ENCODE data around the gene FOS.
A peak's percentile ranks its signal among the peaks of the same experiment; 100 is the strongest.
"Not testable (repeated sequence)": the region's sequence is repeated elsewhere in the genome, so short reads cannot be mapped to it uniquely, and the experiment has no call there.

The FOS gene

DNA sequence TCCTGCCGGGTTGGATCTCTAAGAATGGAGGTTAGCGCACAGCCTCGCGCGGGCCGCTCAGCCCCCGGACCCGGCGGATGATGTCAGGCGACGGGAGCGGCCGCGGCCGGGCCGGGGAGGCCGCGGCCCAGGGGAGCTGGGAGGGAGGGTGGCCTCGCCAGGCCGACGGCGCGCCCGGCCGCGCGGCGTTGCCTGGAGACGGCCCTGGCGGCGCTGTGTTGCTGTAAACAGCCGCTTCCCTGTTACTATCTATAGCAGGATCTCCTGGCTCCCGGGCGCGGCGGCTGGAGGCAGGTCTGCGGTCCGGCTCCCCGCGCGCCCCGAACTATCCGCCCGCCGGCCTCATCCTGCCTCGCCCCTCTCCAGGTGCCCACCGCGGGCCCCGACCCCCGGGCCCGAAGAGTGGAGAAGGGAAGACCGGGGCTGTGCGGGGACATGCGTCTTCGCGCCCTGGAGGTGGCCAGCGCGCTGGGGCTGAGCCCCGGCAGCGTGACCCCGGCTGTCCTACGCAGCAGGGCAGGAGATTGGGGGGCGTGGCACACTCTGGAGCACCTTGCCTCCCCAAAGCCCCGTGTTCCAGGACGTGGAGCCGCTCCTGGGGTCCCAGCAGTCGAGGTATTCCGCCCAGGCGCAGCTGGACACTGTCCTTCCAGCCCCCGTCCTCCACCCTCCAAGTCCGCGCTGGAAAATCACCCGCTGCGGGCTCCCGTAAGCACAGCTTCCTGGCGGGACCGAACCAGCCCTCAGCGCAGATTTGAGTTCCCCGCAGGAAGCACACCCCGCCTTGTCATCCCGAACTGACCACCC, 1.4 kb upstream of the FOS start:
- DNase-seq (ENCODE audit: low spot score) = no peak

GRCh38 chr14:75277815-75278421, 710 bp upstream of the FOS start:
- no peak for DNase-seq (ENCODE audit: low spot score)

GRCh38 chr14:75279153-75279762, 630 bp downstream of the FOS start:
- peak; percentile 36 for DNase-seq (ENCODE audit: low spot score)

- peak; percentile 26 for DNase-seq (ENCODE audit: low spot score)
These were observed 1.2 kb downstream of the FOS start for GRCh38 chr14:75279763-75280290.

DNA sequence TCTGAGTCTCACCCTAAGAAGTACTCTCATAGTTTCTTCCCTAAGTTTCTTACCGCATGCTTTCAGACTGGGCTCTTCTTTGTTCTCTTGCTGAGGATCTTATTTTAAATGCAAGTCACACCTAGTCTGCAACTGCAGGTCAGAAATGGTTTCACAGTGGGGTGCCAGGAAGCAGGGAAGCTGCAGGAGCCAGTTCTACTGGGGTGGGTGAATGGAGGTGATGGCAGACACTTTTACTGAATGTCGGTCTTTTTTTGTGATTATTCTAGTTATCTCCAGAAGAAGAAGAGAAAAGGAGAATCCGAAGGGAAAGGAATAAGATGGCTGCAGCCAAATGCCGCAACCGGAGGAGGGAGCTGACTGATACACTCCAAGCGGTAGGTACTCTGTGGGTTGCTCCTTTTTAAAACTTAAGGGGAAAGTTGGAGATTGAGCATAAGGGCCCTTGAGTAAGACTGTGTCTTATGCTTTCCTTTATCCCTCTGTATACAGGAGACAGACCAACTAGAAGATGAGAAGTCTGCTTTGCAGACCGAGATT, 1.7 kb downstream of the FOS start:
- peak; percentile 21 for DNase-seq (ENCODE audit: low spot score)

- peak; percentile 33 for DNase-seq (ENCODE audit: low spot score)
These were observed 2.4 kb downstream of the FOS start for GRCh38 chr14:75280831-75281653.

GRCh38 chr14:75281654-75282019, 3.0 kb downstream of the FOS start:
- no peak for DNase-seq (ENCODE audit: low spot score)

GRCh38 chr14:75282170-75282554, 3.5 kb downstream of the FOS start:
- peak; percentile 39 for DNase-seq (ENCODE audit: low spot score)

DNA sequence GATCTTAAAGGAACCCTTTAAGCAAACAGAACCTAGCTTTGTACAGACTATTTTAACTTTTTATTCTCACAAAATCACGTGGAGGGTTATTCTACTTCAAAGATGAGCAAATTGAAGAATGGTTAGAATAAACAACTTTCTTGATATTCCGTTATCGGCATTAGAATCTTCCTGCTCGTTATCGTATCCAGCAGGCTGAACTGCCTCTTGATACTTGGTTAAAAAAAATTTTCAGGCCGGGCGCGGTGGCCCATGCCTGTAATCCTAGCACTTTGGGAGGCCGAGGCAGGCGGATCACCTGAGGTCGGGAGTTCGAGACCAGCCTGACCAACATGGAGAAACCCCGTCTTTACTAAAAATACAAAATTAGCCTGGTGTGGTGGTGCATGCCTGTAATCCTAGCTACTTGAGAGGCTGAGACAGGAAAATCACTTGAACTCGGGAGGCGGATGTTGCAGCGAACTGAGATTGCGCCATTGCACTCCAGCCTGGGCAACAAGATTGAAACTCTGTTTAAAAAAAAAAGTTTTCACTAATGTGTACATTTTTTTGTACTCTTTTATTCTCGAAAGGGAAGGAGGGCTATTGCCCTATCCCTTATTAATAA, 4.0 kb downstream of the FOS start:
- not testable (repeated sequence) for DNase-seq (ENCODE audit: low spot score)

- DNase-seq (ENCODE audit: low spot score) = peak; percentile 48
These were observed 4.7 kb downstream of the FOS start for GRCh38 chr14:75283162-75283832.

DNA sequence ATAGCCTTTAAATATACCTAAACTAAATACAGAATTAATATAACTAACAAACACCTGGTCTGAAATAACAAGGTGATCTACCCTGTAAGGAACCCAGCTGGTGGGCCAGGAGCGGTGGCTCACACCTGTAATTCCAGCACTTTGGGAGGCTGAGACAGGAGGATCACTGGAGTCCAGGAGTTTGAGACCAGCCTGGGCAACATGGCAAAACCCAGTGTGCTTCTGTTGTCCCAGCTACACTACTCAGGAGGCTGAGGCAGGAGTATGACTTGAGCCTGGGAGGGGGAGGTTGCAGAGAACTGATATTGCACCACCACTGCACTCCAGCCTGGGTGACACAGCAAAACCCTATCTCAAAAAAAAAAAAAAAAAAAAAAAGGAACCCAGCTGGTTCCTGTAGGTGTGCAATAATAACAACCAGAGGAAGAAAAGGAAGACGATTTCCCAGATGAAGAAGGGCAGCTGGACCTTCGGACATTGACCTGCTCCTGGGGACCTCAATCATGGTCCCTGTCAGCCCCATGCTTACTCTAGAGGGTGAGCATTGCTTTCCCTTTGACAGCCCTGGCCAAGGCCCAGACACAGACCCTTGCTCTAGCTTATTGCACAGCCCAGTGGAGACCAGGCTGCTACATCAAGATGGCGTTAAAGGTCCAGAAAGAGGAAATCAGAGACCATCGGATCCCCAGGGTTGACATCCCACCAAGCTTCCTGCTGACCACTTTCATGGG, 5.4 kb downstream of the FOS start:
- no peak for DNase-seq (ENCODE audit: low spot score)

DNA sequence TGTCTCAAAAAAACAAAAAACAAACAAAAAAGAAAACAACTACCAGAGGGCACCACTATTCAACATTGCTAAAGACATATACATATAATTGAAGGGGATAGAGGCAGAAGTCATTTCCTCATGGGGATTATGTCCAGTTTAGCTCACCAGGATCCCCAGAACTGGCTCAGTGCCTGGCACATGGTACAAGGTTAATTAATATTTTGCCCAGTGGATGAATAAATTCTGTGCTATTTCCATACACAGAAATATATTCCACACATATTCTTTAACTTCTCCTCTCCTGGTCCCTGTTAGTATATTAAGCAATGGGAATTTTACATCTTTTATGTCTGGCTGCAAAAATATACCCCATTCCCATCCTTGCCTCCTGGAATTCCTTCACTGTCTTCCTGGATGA, 6.7 kb downstream of the FOS start:
- DNase-seq (ENCODE audit: low spot score) = no peak

- DNase-seq (ENCODE audit: low spot score) = no peak
These were observed 7.7 kb downstream of the FOS start for GRCh38 chr14:75286313-75286712.

- no peak for DNase-seq (ENCODE audit: low spot score)
These were observed 11.3 kb downstream of the FOS start for GRCh38 chr14:75289840-75290388.

DNA sequence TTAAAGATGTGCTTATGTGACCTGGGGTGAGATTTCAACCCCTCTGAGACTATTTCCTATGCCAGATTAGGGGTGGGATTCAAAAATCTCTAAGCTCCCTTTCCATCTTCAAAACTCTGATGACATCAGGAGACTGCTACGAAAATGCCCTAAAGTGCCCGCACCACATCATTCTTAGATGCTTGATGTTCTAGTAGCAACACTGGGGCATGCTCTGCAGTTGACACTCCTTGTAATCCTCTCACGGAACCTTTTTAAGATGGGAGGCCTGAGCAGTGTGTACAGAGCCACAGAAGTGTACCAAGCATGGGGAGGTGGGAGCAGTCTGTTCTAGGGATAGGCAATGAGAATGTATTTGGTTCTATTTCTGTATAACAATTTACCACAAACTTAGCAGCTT, 12.2 kb downstream of the FOS start:
- no peak for DNase-seq (ENCODE audit: low spot score)

DNA sequence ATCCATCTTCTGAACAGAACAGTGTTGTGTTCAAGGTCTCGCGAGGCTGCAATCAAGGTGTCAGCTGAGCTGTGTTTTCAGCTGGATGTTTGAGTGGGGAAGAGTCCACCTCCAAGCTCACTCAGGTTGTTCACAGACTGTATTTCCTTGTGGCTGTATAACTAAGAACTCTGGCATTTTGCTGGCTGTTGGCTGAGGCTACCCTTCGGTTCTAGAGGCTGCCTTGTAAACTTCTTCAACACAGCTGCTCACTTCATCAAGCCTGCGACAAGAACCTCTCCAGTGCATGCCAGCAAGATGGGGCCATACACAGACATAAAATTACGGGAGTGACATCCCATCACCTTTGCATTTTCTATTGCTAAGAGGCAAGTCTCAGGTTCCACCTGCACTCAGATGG, 12.7 kb downstream of the FOS start:
- DNase-seq (ENCODE audit: low spot score) = no peak

- no peak for DNase-seq (ENCODE audit: low spot score)
These were observed 13.5 kb downstream of the FOS start for GRCh38 chr14:75292101-75292563.

- no peak for DNase-seq (ENCODE audit: low spot score)
These were observed 14.3 kb downstream of the FOS start for GRCh38 chr14:75292886-75293285.

GRCh38 chr14:75293920-75294648, 15.5 kb downstream of the FOS start:
- peak; percentile 90 for DNase-seq (ENCODE audit: low spot score)
